Smooth muscle cell (in vitro differentiated cells): Measurements from ENCODE around the gene YAF2. TPM values are rescaled to one million over a fixed set of nuclear protein-coding genes. Genes with fewer than 3 reads are reported as not detected.

Experiments used
- DNase-seq: peaks from one replicate; lab custom pipeline; 2025; ENCODE audit not compliant: unreplicated experiment; lab: John Stamatoyannopoulos, UW
- H2AFZ ChIP-seq: fragments of 200-600 bp; sonication (generic); 2 replicates; pipeline ENCODE4 v1.6.0; 2016; ENCODE audit warnings: antibody characterized with exemption, low read depth, mild to moderate bottlenecking
- H3F3A ChIP-seq: fragments of 200-600 bp; sonication (generic); 2 replicates; pipeline ENCODE4 v1.6.0; 2017; ENCODE audit warnings: antibody characterized with exemption, low read depth
- H3K27ac ChIP-seq: fragments of 200-600 bp; sonication (generic); 2 replicates; pipeline ENCODE4 v1.5.1; 2016; ENCODE audit warnings: low read depth, mild to moderate bottlenecking
- H3K27me3 ChIP-seq: fragments of 200-600 bp; sonication (generic); 2 replicates; pipeline ENCODE4 v1.6.1; 2016; ENCODE audit warnings: low read depth, mild to moderate bottlenecking
- H3K36me3 ChIP-seq: fragments of 200-600 bp; sonication (generic); 2 replicates; pipeline ENCODE4 v1.5.1; 2016; ENCODE audit warnings: low read depth
- H3K4me1 ChIP-seq: fragments of 200-600 bp; sonication (generic); 2 replicates; pipeline ENCODE4 v1.5.1; 2016; ENCODE audit warnings: low read depth
- H3K4me2 ChIP-seq: fragments of 200-600 bp; sonication (generic); 2 replicates; pipeline ENCODE4 v1.6.0; 2016; ENCODE audit warnings: mild to moderate bottlenecking
- H3K4me3 ChIP-seq: fragments of 200-600 bp; sonication (generic); 2 replicates; pipeline ENCODE4 v1.5.1; 2016; ENCODE audit warnings: mild to moderate bottlenecking
- H3K79me2 ChIP-seq: fragments of 200-600 bp; sonication (generic); 2 replicates; pipeline ENCODE4 v1.6.0; 2016; ENCODE audit warnings: low read depth, mild to moderate bottlenecking
- H3K9ac ChIP-seq: fragments of 200-600 bp; sonication (generic); 2 replicates; pipeline ENCODE4 v1.6.0; 2016; ENCODE audit warnings: low read depth
- H3K9me3 ChIP-seq: fragments of 200-600 bp; sonication (generic); replicated peaks from 2 replicates; pipeline ENCODE4 v1.5.1; 2016; ENCODE audit warnings: low read depth
- H4K20me1 ChIP-seq: fragments of 200-600 bp; sonication (generic); 2 replicates; pipeline ENCODE4 v1.6.0; 2016; ENCODE audit warnings: low read depth
- WGBS: methylation state at CpG from one replicate; pipeline ENCODE4 v1.1.7; 2016; ENCODE audit warnings: low lambda C conversion rate; 5-methylcytosine and 5-hydroxymethylcytosine counted together
- polyA plus RNA-seq: library from polyadenylated mRNA; unstranded; fragments of >200 nt; fragmentation: Nextera tagmentation; extraction: Ambion mirVana; gene quantifications from 2 replicates; pipeline ENCODE4 v1.2.1, GENCODE V29; 2016
- total RNA-seq: library from RNA; depleted of rRNA; stranded (reverse); fragments of >200 nt; gene quantifications from 2 replicates; pipeline ENCODE4 v1.2.3, GENCODE V29; 2014
- TF ChIP-seq, protein P1 (sequence below): fragments of 200-600 bp; sonication (generic); IDR thresholded peaks from 2 replicates; pipeline ENCODE4 v1.5.1; 2017; ENCODE audit warnings: borderline replicate concordance, mild to moderate bottlenecking, antibody characterized with exemption; ENCODE audit not compliant: insufficient read depth, poor library complexity, severe bottlenecking

YAF2 gene
- total and polyA plus RNA-seq, 2 experiments from 2014 or later: 21.1 to 25.0 TPM

DNA sequence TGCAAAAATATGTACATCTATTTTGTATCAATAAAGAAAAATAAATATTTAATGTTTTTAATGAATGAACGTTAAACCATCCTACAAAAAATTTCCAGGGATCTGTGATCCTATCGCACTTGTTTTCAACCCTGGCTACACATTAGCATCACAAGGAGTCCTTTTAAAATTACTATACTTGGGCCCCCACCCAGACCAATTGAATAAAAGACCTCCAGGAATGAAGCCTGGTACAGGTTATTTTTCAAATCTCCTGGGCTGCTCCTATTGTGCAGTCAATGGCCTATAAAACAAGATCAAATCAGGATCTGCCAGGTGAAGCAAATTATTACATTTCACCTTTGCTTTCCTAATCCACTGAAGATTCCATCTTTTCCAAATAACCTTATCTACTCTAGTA lies 59.9 kb downstream of the YAF2 start:
- 74% methylated on average over 2 of the region's 2 CpGs for WGBS
- TF ChIP-seq, protein P1, sequence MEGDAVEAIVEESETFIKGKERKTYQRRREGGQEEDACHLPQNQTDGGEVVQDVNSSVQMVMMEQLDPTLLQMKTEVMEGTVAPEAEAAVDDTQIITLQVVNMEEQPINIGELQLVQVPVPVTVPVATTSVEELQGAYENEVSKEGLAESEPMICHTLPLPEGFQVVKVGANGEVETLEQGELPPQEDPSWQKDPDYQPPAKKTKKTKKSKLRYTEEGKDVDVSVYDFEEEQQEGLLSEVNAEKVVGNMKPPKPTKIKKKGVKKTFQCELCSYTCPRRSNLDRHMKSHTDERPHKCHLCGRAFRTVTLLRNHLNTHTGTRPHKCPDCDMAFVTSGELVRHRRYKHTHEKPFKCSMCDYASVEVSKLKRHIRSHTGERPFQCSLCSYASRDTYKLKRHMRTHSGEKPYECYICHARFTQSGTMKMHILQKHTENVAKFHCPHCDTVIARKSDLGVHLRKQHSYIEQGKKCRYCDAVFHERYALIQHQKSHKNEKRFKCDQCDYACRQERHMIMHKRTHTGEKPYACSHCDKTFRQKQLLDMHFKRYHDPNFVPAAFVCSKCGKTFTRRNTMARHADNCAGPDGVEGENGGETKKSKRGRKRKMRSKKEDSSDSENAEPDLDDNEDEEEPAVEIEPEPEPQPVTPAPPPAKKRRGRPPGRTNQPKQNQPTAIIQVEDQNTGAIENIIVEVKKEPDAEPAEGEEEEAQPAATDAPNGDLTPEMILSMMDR: no peak
- DNase-seq: no peak
- Histone ChIP-seq H3K27ac (no peak overlapping the region), H3K36me3 (no peaks in the 10 kb centered on the region), H3K79me2 (peaks cover 1% of the 10 kb centered on the region), H3K27me3 (no peaks in the 10 kb centered on the region), H2AFZ (no peak overlapping the region), H3K4me2 (no peak overlapping the region), H3K9ac (no peak overlapping the region), H3K4me3 (no peak overlapping the region), H3F3A (no peaks in the 10 kb centered on the region), H3K4me1 (no peaks in the 10 kb centered on the region), H3K9me3 (no peaks in the 10 kb centered on the region), H4K20me1 (peaks cover 36% of the 10 kb centered on the region)

GRCh38 chr12:42174978-42175377 lies 63.1 kb downstream of the YAF2 start:
- no peaks in the 10 kb centered on the region for H3K79me2 ChIP-seq
- no peaks in the 10 kb centered on the region for H3K9me3 ChIP-seq
- no peaks in the 10 kb centered on the region for H3F3A ChIP-seq
- no peaks in the 10 kb centered on the region for H3K4me1 ChIP-seq
- 94% methylated on average over 1 of the region's 1 CpG for WGBS
- H3K36me3 ChIP-seq: no peaks in the 10 kb centered on the region
- no peak overlapping the region for H3K4me2 ChIP-seq
- H3K27ac ChIP-seq: no peak overlapping the region
- no peak overlapping the region for H2AFZ ChIP-seq
- H3K27me3 ChIP-seq: no peaks in the 10 kb centered on the region
- no peak for DNase-seq
- H3K4me3 ChIP-seq: no peak overlapping the region
- peaks cover 24% of the 10 kb centered on the region for H4K20me1 ChIP-seq
- H3K9ac ChIP-seq: no peak overlapping the region
- TF ChIP-seq, protein P1: no peak

DNA sequence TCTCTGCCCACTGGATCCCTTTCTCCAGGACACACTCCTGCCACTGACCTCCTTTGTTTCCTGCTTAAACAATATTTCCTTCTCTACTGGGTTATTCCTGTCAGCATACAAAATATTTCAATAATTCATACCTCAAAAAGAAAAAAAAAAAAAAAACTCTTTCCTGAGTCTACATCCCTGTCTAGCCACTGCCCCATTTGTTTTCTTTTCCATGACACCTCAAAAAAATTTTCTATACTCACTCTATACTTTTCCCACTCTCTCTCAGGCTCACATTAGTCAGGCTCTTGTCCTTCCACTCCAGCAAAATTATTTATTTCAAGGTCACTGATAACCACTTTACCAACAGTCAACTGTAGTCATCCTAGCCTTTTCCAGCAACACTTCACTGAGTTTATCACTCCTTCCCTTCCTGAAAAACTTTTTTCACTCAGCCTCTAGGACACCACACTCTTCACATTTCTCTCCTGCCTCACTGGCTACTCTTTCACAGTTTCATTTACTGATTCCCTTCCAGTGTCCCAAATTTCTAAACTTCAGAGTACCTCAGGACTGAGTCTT lies 64.0 kb downstream of the YAF2 start:
- Histone ChIP-seq H3K4me1 (no peaks in the 10 kb centered on the region), H3K79me2 (no peaks in the 10 kb centered on the region), H2AFZ (no peak overlapping the region), H3K27me3 (no peaks in the 10 kb centered on the region), H4K20me1 (peaks cover 24% of the 10 kb centered on the region), H3K4me3 (no peak overlapping the region), H3K9me3 (no peaks in the 10 kb centered on the region), H3K4me2 (no peak overlapping the region), H3K27ac (no peak overlapping the region), H3K36me3 (no peaks in the 10 kb centered on the region), H3F3A (no peaks in the 10 kb centered on the region), H3K9ac (no peak overlapping the region)
- TF ChIP-seq, protein P1: no peak
- DNase-seq: no peak

DNA sequence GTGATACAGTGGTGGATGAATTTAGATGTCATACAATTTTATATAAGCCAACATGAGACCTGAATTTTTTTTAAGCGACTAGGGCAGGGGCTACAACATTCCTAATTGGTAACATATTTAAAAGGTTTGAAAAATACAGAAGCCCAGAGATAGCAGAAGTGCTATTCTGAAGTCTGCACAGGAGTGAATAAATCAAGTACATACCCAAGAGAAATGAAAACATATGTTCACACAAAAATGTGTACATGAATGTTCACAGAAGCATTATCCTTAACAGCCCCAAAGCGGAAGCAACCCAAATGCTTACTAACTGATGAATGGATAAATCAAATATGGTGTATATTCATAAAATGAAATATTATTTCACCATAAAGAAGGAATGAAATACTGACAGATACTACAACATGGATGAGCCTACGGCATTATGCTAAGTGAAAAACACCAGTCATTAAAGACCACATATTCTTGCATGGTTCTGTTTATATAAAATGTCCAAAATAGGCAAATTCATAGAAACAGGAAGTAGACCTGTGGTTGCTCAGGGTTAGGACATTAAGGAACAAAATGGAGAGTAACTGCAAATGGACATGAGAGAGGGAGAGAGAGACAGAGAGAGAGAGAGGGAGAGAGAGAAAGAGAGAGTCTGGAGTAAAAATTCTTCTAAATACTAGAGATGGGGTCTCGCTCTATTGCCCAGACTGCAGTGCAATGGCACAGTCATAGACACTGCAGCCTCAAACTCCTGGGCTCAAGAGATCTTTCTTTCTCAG lies 65.4 kb downstream of the YAF2 start:
- H3K9me3 ChIP-seq: no peaks in the 10 kb centered on the region

More for the DNA sequence above, 65.4 kb downstream of the YAF2 start:
- Histone ChIP-seq H3K27ac (no peak overlapping the region), H2AFZ (no peak overlapping the region), H3F3A (no peaks in the 10 kb centered on the region), H3K4me3 (no peak overlapping the region), H3K36me3 (no peaks in the 10 kb centered on the region), H3K27me3 (no peaks in the 10 kb centered on the region), H3K4me2 (no peak overlapping the region), H3K4me1 (no peaks in the 10 kb centered on the region), H3K9ac (no peak overlapping the region), H4K20me1 (peaks cover 29% of the 10 kb centered on the region), H3K79me2 (no peaks in the 10 kb centered on the region)
- 100% methylated on average over 4 of the region's 4 CpGs for WGBS
- no peak for DNase-seq
- TF ChIP-seq, protein P1: no peak
